ENCODE results near the gene SH2B3. TPM values are rescaled to one million over a fixed set of nuclear protein-coding genes. Genes with fewer than 3 reads are reported as not detected.
A peak's percentile ranks its signal among the peaks of the same experiment; 100 is the strongest.

SH2B3 gene
- total and polyA plus RNA-seq, 12 donors = 9.9 to 61.4 (median 38.1) TPM

DNA sequence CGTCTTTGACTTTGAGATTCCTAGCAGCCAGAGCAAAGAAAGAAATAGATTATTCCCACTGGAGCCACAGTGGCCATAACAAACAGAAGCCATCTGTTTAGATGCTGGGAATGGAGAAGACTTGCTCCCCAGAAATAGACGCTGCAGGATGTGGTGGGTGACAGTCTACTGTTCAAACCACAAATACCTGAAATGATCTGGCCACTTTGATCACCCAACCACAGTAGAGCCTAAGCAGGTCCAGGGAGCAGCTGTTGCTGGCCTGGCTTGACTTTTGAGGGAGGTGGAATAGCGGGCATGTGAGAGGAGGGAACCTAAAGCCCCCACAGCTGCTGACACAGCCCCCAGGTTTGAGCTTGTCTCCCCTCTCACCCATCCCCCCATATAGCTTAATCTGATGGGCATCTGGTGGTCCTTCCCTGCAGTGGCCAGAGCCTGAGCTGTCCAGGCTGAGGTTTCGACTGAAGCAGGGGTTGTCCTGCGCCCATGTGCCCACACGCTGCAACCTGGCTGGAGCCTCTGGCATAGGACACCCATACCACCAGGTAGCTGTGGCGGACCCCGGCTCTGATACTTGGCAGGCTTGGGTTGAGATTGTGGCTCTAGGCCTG lies 38.7 kb downstream of the SH2B3 start:
- peak in 3 of 8 donors; percentile 0 to 8 (median 4) for ATAC-seq
- Histone ChIP-seq H3K9me3 (no peaks in the 10 kb centered on the region), H3K4me1 (peaks cover 37 to 100% (median 99%) of the 10 kb centered on the region in 9 donors), H3K36me3 (peaks cover 0 to 76% (median 15%) of the 10 kb centered on the region in 9 donors), H3K27me3 (no peaks in the 10 kb centered on the region), H3K27ac (peak overlapping the region; percentile 28 to 93 (median 76)), H3K4me3 (no peak overlapping the region)
- no peak for DNase-seq
- intact Hi-C loops (cut with DNase I) = loop anchor here in 1 of 10 donors (2.0 kb wide), 1 partner anchor 38 kb away; no protein-coding TSS in a partner anchor
- WGBS, 2 donors = 75 to 80% methylated on average over 8 of the region's 8 CpGs
- TF ChIP-seq, protein P1, sequence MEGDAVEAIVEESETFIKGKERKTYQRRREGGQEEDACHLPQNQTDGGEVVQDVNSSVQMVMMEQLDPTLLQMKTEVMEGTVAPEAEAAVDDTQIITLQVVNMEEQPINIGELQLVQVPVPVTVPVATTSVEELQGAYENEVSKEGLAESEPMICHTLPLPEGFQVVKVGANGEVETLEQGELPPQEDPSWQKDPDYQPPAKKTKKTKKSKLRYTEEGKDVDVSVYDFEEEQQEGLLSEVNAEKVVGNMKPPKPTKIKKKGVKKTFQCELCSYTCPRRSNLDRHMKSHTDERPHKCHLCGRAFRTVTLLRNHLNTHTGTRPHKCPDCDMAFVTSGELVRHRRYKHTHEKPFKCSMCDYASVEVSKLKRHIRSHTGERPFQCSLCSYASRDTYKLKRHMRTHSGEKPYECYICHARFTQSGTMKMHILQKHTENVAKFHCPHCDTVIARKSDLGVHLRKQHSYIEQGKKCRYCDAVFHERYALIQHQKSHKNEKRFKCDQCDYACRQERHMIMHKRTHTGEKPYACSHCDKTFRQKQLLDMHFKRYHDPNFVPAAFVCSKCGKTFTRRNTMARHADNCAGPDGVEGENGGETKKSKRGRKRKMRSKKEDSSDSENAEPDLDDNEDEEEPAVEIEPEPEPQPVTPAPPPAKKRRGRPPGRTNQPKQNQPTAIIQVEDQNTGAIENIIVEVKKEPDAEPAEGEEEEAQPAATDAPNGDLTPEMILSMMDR (IDR thresholded peaks at IDR 0.05) = no peak

DNA sequence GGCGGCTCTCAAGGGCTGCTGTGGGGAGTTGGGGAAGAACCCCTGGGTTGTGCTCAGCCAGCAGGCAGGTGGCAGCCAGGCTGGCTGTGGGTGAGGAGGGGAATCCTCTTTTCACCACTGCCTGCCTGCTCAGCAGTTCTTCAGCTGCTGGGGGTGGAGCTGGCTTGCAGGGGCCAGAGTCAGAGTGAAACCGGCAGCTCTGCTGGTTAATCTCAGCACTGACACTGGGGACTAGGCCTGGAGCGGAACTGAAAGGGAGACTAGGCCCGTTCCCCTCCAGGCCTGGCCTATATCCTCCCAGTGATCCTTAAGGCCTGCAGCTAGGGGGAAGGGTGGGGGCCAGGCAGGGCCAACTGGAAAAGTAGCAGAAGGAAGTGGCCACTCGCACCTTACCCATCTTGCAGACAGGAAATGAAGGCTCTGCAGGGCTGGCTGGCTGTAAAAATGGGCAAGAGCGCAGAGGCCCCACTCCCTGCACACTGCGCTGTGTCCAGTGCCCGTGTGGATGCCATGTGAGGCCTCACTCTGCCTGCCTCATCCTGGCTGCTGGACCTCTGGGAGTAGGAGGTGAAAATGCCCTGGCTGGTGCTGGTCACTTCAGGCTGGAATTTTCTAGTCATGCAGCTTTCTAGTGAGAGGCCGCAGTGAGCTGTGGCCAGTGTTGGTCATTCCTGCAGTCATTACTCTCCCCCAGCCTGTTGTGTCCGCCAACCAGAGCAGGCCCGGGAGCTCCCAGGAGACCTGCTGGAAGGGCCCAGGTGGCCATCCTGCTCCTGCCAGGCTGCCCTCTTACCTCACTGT lies 39.4 kb downstream of the SH2B3 start:
- Histone ChIP-seq H3K36me3 (peaks cover 0 to 81% (median 15%) of the 10 kb centered on the region in 9 donors), H3K9me3 (no peaks in the 10 kb centered on the region), H3K27me3 (no peaks in the 10 kb centered on the region), H3K4me3 (peak overlapping the region in 2 of 10 donors; percentile 2 to 7), H3K4me1 (peaks cover 32 to 100% (median 99%) of the 10 kb centered on the region in 9 donors), H3K27ac (peak overlapping the region; percentile 28 to 93 (median 76))
- 32 to 48% methylated on average over 11 of the region's 11 CpGs for WGBS, 2 donors
- TF ChIP-seq, protein P1 (IDR thresholded peaks at IDR 0.05) = peak in 2 of 9 donors; percentile 25 to 27
- peak; percentile 60 to 81 (median 68) for ATAC-seq
- DNase-seq = peak; percentile 65 to 80
- intact Hi-C loops (cut with DNase I) = loop anchor here in 2 of 10 donors (2.0 to 5.0 kb wide), 2 partner anchors 38 kb away; partner anchors contain the start of gene SH2B3 (in 1 of the 2)

DNA sequence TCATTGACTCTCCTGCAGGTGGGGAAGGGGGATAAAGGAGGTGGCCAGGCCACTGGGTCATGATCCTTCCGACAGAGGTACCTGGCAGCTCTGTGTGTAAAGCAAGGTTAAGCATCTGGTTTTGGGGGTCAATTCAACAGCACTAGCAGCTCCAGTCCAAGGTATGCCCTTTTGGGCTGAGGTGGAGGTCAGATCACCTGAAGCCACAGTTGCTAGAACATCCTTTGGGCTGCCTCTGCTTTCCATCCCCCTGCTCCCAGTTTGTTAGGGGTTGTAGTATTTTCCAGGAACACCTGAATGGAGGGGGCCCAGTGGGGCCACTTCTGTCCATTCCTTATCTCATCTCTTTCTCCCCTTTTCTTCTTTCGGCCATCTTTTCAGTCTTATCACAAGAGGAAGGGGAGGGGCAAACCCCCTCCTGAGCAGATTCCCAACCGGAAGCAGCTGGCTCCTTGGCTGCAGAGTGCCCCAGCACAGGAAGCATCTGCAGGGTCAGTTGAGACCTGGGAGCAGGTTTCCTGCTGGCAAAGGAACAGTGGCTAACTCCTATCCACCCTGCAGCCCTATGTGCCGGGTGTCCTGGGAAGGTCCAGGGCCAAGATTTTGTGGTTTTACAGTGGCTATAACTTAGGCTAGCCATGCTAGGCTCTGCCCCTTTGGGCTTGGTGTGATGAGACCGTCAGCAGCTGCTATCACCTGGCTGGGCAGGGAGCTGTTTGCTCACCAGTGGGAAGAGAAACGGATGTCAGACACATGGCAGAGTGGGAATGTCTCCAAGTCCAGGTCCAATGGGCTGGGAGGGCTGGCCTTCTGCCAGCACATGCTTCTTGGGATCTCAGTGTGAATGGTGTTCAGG lies 40.2 kb downstream of the SH2B3 start:
- intact Hi-C loops (cut with DNase I) = loop anchor here in 2 of 10 donors (2.0 to 5.0 kb wide), 2 partner anchors 39 kb away; partner anchors contain the start of gene SH2B3 (in 1 of the 2)
- Histone ChIP-seq H3K4me3 (peak overlapping the region in 2 of 10 donors; percentile 7 to 29), H3K36me3 (peaks cover 0 to 83% (median 15%) of the 10 kb centered on the region in 9 donors), H3K27me3 (no peaks in the 10 kb centered on the region), H3K9me3 (no peaks in the 10 kb centered on the region), H3K4me1 (peaks cover 31 to 100% (median 99%) of the 10 kb centered on the region in 9 donors), H3K27ac (peak overlapping the region; percentile 28 to 93 (median 76))
- TF ChIP-seq, protein P1 (IDR thresholded peaks at IDR 0.05) = no peak
- WGBS, 2 donors = 17 to 20% methylated on average over 6 of the region's 6 CpGs
- ATAC-seq (peak in 7 of 8 donors; percentile 15 to 42 (median 37)), DNase-seq (no peak)

All from heart right ventricle (tissue), 16 donors.